Activated naive CD4-positive, alpha-beta T cell treated with anti-CD3 and anti-CD28 coated beads, Interleukin-2, amount 50 U/mL, for 72 hours (primary cell): ENCODE data around the gene PPP4R2. TPM values are rescaled to one million over a fixed set of nuclear protein-coding genes. Genes with fewer than 3 reads are reported as not detected.
"Not testable (repeated sequence)": the region's sequence is repeated elsewhere in the genome, so short reads cannot be mapped to it uniquely, and the experiment has no call there.

Source experiments
- ATAC-seq, 2 donors: fragments of 150-1000 bp; cut with Tn5 transposase; 2 replicates each; pipeline ENCODE4 v1.10.0; 2021; ENCODE audit warnings: mild to moderate bottlenecking in 2 of 2, moderate library complexity in 2 of 2
- DNase-seq, 2 donors: peaks; one replicate each; pipeline ENCODE4 v3.0.0; 2021 to 2022; ENCODE audit warnings: low spot score in 2 of 2
- H3K27ac Mint-ChIP-seq, 2 donors: one replicate each; pipeline ENCODE4 v1.8.0; 2022; ENCODE audit warnings: mild to moderate bottlenecking in 2 of 2, mixed read lengths in 2 of 2
- H3K36me3 Mint-ChIP-seq, 2 donors: one replicate each; pipeline ENCODE4 v1.8.0; 2022; ENCODE audit warnings: mixed read lengths in 2 of 2
- H3K9me3 Mint-ChIP-seq, 2 donors: one replicate each; pipeline ENCODE4 v1.8.0; 2022; ENCODE audit warnings: mixed read lengths in 2 of 2
- total RNA-seq, 2 donors: library from RNA; stranded (reverse); gene quantifications; one replicate each; pipeline ENCODE4 v1.2.3, GENCODE V29; 2022

PPP4R2 gene
- total RNA-seq, 2 donors from 2014 or later: 69.4 to 85.7 TPM

DNA sequence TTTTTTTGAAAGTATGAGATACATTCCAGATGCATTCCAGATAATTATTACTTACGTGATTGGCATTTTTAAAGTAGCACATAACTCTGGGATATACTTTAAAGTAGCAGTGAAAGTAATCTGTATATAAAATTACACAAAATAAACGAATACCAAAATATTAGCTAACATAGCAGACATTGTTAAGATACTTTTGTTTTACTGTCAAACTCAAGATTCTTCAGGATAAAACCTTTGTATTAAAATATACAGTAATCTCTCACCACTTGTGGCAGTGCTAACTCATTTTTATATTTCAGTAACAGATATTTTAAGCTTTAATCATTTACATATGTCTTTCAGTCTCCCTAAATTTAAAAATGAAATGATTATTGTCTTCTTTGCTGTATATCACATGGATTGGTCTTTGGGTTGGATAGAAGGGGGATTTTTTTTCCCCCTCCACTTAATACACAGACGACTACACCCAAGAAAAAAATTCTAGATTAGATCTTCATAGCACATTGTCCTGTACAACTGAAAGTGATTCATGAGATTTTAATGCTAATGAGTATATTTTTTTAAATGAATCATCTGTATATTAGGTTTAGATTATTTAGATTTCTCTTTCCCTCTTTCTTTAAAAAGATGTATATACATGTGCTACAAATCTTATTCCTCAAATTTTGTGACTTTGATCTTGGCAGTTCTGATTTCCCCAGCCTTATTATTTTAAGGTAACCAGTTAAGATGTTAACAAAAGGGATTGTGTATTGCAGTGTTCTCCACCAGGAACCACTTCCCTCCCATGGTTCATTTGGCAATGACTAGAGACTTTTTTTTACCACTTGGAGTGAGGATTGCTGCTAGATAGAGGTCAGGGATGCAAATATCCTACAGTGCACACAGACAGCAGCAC lies 40.3 kb downstream of the PPP4R2 start:
- Mint-ChIP-seq H3K9me3 (no peaks in the 10 kb centered on the region), H3K36me3 (peaks cover 8 to 37% of the 10 kb centered on the region in 2 donors), H3K27ac (peak overlapping the region in 1 of 2 donors; percentile 14)
- DNase-seq: no peak
- ATAC-seq: peak; percentile 62 to 65

DNA sequence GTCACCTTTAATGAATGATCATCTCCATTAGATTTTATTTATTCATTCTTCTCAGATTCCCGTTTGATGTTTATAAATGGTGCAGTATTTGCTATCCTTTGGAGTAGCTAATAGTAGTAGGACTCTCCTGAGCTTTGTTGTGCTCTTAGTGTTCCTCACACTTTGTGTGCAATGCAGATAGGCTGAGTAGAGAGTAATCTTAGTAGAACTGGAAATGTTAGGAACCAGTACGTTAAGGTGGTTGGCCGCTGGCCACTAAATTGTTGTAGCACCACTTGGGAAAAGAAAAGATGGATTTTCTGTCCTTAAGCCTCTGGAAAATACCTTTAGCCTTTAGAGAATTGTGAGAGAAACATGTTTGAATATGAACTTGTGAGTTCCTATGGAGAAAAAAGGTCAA lies 44.9 kb downstream of the PPP4R2 start:
- ATAC-seq (no peak), DNase-seq (no peak)
- Mint-ChIP-seq H3K36me3 (peaks cover 0 to 11% of the 10 kb centered on the region in 2 donors), H3K27ac (peak overlapping the region in 1 of 2 donors; percentile 79), H3K9me3 (no peaks in the 10 kb centered on the region)

DNA sequence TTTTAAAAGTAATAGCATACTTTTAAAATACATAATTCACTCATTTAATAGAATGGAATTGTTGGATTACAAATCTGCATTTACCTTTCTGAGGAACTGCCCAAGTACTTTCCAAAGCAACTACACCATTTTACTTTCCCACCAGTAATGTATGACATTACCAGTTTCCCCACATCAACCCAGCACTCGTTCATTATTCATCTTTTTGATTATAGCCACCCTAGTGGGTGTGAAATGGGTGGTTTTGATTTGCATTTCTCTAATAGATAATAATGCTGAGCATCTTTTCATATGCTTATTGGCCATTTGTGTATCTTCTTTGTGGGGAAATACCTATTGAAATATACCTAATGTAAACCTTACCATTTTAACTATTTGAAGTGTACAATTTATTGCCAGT lies 46.8 kb downstream of the PPP4R2 start:
- Mint-ChIP-seq H3K27ac (no peak overlapping the region), H3K9me3 (no peaks in the 10 kb centered on the region), H3K36me3 (peaks cover 0 to 4% of the 10 kb centered on the region in 2 donors)
- no peak for ATAC-seq
- DNase-seq: no peak

DNA sequence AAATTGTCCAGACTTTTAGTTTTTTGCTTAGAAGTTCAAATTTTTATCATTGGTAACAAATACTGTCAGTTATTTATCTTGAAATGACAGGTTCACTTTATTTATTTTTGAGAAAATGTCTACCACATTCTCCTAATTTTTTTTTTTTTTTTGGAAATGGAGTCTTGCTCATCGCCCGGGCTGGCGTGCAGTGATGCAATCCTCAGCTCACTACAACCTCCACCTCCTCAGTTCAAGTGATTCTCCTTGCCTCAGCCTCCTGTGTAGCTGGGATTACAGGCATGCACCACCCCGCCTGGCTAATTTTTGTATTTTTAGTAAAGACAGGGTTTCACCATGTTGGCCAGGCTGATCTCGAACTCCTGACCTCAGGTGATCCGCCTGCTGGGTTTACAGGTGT lies 48.8 kb downstream of the PPP4R2 start:
- no peak for DNase-seq
- H3K9me3 Mint-ChIP-seq: no peaks in the 10 kb centered on the region
- H3K36me3 Mint-ChIP-seq: peaks cover 0 to 5% of the 10 kb centered on the region in 2 donors
- H3K27ac Mint-ChIP-seq: no peak overlapping the region
- no peak for ATAC-seq

DNA sequence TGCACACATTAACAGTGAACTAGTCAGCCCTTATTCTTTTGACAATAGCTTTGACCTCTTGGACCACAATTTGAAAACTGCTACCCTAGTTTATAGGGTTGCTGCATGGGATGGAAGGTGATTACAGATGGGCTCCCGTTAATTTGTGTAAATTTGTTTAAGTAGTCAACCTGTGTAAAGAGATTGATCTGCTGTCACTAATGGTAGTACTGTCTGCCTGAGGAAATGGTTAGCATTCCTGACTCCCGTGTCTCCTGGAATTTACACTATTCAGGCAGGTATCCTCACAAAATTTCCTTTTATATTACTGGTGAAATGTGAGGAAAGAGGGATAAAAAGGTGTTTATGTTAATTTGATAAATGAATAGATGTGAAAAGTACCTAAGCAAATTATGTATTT lies 49.6 kb downstream of the PPP4R2 start:
- DNase-seq (no peak), ATAC-seq (no peak)
- Mint-ChIP-seq H3K27ac (peak overlapping the region in 1 of 2 donors; percentile 59), H3K9me3 (no peaks in the 10 kb centered on the region), H3K36me3 (peaks cover 0 to 5% of the 10 kb centered on the region in 2 donors)

DNA sequence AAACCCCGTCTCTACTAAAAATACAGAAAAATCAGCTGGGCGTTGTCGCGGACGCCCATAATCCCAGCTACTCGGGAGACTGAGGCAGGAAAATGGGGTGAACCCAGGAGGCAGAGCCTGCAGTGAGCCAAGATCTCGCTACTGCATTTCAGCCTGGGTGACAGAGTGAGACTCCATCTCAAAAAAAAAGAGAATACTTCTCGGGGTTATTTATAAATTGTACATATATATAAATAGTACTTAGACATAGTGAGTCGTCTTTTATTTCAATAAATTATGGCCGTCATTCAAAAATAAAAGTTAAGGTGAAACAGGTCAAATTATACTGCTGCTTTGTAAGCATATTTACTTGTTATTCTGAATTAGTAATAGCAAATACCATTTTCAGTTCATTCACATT lies 52.7 kb downstream of the PPP4R2 start:
- H3K9me3 Mint-ChIP-seq: no peaks in the 10 kb centered on the region
- no peak overlapping the region for H3K27ac Mint-ChIP-seq
- no peak for ATAC-seq
- H3K36me3 Mint-ChIP-seq: peaks cover 0 to 5% of the 10 kb centered on the region in 2 donors
- no peak for DNase-seq

DNA sequence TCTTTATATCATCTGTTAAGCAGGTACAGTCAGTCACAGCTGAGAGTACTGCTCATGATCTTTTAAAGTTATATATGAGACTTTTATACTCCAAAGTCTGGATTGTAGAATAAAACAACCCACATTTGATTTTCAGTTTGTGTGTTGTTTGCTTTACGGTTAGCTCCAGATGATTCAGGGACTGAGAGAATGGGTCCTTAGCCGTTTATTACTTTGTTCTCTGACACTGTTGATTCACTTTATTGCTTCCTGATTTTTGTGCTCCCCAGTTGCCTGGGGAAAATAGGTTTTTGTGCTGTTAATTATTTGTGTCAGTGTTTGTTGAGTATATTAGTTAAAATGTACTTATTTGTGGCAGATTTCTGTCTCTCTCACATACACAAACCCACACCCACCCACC lies 56.2 kb downstream of the PPP4R2 start:
- DNase-seq (no peak), ATAC-seq (no peak)
- Mint-ChIP-seq H3K9me3 (no peaks in the 10 kb centered on the region), H3K36me3 (peaks cover 0 to 5% of the 10 kb centered on the region in 2 donors), H3K27ac (no peak overlapping the region)

DNA sequence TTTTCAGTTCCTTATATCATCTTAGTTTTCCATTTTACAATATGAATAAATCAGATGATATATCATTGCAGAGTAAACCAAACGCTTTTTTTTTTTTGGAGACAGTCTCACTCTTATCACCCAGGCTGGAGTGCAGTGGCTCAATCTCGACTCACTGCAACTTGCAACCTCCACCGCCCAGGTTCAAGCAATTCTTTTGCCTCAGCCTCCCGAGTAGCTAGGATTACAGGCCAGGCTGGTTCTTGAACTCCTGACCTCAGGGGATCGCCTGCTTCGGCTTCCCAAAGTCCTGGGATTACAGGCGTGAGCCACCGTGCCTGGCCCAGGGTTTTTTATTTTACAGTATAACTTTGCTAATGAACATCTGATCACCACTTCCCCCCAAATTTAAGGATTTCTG lies 59.0 kb downstream of the PPP4R2 start:
- Mint-ChIP-seq H3K27ac (no peak overlapping the region), H3K9me3 (no peaks in the 10 kb centered on the region), H3K36me3 (peaks cover 0 to 6% of the 10 kb centered on the region in 2 donors)
- no peak for ATAC-seq
- no peak for DNase-seq

DNA sequence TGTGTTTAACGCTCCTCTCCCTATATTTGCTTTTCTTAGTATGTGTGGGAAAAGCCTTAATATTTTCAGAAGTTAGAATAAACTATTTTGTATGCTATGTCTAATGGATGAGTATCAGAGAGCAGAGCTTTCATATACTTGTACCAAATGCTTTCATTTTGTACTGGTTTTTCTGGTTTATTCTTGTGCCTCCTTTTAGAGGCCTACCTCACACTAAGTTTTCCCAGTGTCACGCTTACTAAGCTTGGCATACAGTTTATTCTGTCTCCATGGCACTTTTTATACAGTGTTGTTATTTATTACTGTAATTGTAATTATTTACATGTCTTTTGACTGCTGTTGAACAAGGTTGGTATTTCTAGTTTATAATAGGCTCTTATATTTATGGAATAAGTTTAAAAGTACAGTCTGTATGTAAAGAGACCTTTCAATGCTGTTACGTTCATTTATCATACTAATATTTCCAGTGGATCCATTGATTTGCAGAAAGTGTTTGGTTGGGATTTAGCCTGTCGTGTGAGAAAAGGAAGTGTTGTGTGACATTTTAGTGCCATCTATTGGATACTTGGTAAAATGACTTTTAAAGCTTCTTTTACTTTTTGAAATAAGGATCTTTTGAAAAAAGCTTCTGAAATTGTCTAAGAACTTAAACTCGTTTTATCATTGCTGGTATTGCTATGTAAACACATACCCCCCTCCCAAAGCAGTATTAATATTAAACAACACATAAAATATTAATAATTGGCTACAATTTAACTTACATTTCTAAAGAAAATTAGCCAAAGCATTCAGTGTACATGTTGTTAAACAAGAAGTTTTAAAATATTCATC lies 59.6 kb downstream of the PPP4R2 start:
- Mint-ChIP-seq H3K36me3 (peaks cover 0 to 6% of the 10 kb centered on the region in 2 donors), H3K9me3 (no peaks in the 10 kb centered on the region), H3K27ac (no peak overlapping the region)
- no peak for ATAC-seq
- DNase-seq: no peak

DNA sequence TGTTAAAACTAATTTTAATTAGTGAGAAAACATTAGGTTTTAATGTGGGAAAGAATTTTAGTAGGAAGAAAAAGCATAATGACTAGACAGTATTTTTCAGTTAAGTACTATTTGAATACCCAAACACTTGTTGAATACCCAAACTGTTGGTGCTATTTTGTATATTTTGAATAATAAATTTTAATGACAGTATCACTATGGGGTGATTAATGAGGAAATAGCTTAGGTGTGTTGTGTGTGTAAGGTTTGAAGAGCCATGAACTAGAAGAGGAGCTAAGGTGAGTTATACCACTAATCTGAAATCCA lies 60.2 kb downstream of the PPP4R2 start:
- Mint-ChIP-seq H3K36me3 (peaks cover 0 to 6% of the 10 kb centered on the region in 2 donors), H3K27ac (no peak overlapping the region), H3K9me3 (no peaks in the 10 kb centered on the region)
- DNase-seq: no peak
- ATAC-seq: no peak

DNA sequence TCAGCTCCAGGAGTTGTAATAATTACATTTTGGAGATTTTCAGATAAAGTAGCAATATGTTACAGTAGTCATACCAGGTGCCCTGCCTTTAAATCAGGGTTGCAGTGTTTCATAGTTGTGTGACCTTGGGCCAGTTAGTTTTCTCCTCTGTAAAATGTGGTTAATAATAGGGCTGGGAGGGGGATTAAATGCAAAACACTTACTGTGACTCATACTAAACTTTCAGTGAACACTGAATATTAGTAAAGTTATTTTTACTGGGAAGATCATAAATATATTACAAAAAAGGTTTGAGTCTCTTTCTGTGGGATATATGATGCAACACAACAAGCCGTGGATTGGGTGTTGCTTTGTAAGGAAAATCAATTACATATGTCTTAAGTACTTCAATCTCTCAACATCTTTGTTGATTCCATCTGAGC lies 63.7 kb downstream of the PPP4R2 start:
- Mint-ChIP-seq H3K9me3 (no peaks in the 10 kb centered on the region), H3K36me3 (peaks cover 15 to 17% of the 10 kb centered on the region in 2 donors), H3K27ac (peak overlapping the region in 1 of 2 donors; percentile 72)
- ATAC-seq: no peak
- no peak for DNase-seq

DNA sequence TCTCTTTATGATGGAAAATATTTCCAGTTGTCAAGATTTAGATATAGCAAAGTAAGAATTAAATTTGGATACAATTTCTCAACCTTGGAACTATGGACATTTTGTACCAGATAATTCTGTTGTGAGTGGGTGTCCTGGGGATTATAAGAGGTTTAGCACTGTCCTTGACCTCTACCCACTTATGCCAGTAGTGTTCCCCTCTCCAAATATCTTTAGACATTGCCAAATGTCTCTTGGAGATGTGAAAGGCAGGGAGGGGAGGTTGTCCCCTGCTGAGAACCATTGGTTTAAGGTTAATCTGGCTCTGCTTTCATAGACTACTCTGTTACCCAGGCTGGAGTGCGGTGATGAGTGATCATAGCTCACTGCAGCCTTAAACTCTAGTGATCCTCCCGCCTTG lies 64.8 kb downstream of the PPP4R2 start, which contains the start of gene EBLN2:
EBLN2 (plus strand) TSS at position 244 of the 400 bp plus-strand sequence. CDS start 423 bp downstream, outside the sequence.
- no peaks in the 10 kb centered on the region for H3K9me3 Mint-ChIP-seq
- H3K27ac Mint-ChIP-seq: no peak within 1 kb of the TSS
- ATAC-seq: no peak
- H3K36me3 Mint-ChIP-seq: peaks cover 15 to 19% of the 10 kb centered on the region in 2 donors
- DNase-seq: no peak

DNA sequence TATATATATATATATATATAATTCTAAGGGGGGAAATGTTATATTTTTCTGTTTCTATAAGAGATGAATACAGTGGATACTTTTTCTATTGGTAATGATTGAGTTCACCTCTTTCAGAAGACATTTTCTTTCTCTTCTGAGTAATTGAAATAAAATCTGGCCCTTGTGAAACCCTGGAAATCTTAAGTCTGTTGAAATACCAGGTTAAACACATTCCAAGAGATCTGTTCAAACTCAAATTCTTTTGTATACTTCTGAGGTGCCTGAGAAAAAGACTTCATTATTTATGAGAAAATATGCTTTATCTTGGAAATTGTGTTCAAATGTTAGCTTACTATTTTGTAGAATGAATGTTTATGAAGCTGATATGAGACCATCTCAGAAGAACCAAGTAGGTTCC lies 69.6 kb downstream of the PPP4R2 start:
- not testable (repeated sequence) for ATAC-seq, H3K27ac Mint-ChIP-seq, H3K9me3 Mint-ChIP-seq, DNase-seq
- peaks cover 13 to 15% of the 10 kb centered on the region in 2 donors for H3K36me3 Mint-ChIP-seq

DNA sequence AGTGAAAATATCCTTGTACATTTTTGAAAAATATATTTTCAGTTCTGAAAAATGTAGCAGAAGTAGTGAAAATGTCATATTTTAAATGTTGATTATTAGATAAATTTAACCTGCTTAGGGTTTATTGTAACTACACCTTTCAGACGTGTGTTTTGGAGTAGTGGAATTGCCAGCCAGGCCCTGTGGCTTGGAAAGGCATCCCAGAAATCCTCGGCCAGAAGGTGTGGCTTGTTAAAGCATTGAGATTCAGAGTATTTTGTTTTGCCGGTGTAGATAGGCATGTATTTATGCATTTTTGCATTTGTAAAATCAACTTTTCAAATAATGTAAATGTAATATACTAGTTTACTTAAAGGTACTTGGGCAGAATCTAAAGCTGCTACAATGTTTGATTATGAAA lies 71.8 kb downstream of the PPP4R2 start:
- no peak for DNase-seq
- Mint-ChIP-seq H3K36me3 (peaks cover 11 to 13% of the 10 kb centered on the region in 2 donors), H3K27ac (no peak overlapping the region), H3K9me3 (no peaks in the 10 kb centered on the region)
- ATAC-seq: no peak

DNA sequence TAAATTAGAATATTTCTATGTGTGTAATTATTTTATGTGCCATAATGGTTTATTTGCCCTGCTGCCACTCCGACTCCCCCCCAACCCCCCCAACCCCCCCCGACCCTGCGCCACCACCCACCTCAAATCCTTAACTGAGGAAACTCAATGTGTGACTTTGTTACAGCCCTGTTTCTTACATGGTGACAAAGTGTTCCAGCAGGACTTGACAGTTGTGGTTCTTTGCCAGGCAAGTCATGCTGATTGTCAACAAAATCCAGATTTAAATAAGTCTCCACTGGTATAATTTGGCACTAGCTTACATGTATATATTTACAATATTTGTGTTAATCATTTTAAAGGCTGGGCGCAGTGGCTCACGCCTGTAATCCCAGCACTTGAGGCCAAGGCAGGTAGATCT lies 72.6 kb downstream of the PPP4R2 start:
- peak overlapping the region in 1 of 2 donors; percentile 60 for H3K27ac Mint-ChIP-seq
- H3K36me3 Mint-ChIP-seq: peaks cover 11 to 13% of the 10 kb centered on the region in 2 donors
- H3K9me3 Mint-ChIP-seq: no peaks in the 10 kb centered on the region
- DNase-seq: no peak
- no peak for ATAC-seq

DNA sequence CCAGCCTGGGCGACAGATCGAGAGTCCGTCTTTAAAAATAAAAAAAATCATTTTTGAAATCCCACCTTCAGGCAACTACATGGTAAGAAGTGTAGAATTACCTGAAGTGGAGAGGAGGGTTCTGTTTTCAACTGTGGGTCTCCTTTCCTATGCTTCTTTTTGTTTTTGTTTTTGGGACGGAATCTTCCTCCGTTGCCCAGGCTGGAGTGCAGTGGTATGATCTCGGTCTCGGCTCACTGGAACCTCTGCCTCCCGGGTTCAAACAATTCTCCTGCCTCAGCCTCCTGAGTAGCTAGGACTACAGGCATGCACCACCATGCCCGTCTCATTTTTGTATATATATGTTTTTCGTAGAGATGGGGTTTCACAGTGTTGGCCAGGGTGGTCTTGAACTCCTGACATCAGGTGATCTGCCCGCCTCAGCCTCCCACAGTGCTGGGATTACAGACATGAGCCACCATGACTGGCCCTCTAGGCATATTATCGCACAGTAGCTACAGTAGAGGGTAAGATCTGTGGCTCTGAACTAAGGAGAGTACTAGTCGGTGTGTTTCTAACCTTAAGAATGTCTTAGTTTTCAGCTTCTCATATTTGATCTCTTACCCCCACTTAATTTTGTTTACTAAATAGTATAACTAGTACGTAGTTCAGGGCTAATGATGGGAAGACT lies 73.3 kb downstream of the PPP4R2 start:
- ATAC-seq (no peak), DNase-seq (no peak)
- no peak overlapping the region for H3K27ac Mint-ChIP-seq

More for the DNA sequence above, 73.3 kb downstream of the PPP4R2 start:
- Mint-ChIP-seq H3K9me3 (no peaks in the 10 kb centered on the region), H3K36me3 (peaks cover 4 to 6% of the 10 kb centered on the region in 2 donors)
